HG03571 (cell line): ENCODE measurements around the gene NTM.
"Not testable (repeated sequence)": the region's sequence is repeated elsewhere in the genome, so short reads cannot be mapped to it uniquely, and the experiment has no call there.

ENCODE experiments used
- ATAC-seq: cut with Tn5 transposase; IDR thresholded peaks from one replicate; pipeline ENCODE4 v1.9.1; 2021; ENCODE audit not compliant: unreplicated experiment

The NTM gene

DNA sequence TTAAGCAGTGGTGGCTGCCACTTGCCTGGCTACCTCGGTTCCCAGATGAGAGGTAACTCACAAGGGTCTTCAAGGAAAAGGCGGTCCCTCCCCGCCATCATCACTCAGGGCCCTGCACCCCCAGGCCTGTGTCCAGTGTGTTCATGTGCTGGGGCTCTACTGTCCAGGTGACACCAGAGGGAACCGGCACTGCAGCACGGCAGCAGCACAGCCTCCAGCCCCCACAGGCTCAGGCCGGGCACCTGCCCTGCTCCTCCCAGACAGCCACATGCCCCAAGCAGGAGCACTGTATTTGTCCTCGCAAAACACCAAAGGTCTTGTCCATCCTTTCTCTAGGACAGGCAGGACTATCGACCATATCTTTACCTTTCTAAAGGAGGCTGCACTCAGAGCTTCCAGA lies 982.1 kb downstream of the NTM start:
- ATAC-seq = no peak

DNA sequence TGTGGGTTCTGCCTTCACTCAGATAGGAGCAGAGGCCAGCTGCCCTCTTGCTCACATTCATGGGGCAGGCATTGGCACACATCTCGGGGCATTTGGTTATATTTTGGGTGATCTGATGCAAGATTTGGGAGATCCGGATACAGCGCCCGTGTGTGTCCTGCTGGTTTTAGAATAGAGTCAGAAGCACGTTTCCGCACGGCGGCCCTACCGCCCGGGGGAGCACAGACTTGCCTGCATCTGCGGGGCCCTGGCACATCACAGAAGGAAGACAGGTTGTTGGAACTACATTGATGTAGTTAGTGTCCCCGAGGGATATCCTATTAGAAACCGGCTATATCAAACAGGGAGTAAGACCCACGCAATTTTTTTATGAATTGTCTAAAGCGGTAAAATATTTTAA lies 982.8 kb downstream of the NTM start:
- ATAC-seq = no peak

DNA sequence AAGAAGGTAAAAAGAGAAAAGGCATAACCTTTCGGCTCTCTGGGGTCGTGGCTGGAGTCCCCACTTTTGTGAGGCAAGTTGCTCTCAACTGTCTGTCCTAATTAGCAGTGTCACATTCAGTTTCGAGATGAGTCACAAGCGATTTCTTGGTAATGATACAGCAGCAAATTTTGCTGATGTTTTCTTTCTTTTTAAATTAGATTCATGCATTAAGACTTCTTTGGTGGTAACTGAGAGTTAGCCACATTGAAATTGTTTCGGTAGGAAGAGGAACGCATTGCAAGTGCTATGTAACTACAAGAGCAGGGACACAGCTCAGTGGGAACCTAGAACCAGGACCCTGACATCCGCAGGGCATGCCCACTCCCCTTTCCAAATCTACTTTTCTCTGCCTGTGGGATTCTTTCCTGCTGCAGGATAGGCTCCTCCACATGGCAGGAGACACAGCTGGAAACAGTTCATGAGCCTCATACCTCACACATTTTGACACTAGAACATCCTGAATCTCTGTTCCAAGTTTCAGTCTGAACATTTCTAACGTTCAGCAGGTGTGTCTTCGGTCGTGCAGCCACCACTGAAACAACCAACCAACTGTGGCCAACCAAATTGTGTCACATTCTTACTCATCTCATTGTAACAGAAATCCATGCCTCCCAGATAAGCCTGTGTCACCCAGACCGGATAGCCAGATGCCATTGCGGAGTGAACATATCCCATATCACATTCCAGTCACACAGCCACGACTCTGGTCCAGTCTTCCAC lies 987.6 kb downstream of the NTM start:
- peak; percentile 80 for ATAC-seq

DNA sequence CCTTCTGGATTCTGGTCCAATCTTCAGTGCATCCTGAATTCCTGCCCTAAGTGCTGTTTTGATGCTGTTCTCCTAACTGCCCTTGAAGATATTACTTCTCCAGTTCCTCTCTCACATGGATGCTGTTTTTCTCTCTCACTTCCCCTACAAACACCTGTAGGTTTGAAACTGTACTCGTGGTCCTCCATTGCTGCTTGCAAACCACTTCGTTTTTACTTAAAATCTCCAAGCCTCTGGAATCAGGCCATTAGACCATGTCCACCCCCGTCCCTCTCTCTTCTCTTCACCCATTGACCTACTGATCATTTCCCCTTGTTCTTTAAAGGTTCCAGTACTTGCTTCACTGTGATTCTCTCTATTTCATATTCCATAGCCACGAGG lies 988.1 kb downstream of the NTM start:
- ATAC-seq = peak; percentile 34

DNA sequence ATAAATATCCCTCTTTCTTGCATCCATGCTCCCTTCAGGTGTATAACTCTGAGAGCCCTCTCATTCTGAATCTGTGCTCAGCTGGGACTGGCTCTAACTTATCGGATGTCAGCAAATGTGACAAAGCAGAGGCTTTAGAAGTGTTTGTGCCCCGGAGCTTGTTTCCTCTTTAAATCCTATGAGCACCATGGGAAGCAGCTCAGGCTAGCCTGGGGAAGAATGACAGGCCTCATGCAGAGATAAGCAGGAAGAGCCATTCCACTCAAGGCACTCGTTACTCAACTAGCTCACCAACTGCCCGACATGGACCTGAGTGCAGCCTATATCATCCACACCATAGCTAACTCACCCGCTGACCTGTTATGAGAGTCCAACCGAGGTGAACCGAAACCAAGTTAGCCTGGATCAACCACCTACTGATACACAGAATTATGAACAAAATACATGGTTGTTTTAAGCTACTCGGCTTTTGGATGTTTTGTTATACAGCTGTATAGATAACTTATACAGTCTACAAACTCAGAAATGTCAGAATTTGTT lies 990.7 kb downstream of the NTM start:
- no peak for ATAC-seq

DNA sequence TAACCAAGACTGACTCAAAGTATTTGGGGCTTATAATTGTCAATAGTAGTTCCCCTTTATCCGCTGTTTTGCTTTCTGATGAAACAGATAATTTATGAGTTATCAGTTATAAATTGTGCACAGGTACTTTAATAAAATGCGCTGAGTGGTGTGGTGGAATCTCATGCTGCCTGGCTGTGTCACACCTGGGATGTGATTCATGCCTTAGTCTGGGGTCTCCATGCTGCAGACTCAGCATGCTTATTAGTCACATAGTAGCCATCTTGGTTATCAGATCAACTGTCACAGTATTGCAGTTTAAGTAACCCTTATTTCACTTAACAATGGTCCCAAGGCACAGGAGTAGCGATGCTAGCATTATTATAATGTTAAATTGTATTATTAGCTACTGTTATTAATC lies 995.2 kb downstream of the NTM start:
- no peak for ATAC-seq

DNA sequence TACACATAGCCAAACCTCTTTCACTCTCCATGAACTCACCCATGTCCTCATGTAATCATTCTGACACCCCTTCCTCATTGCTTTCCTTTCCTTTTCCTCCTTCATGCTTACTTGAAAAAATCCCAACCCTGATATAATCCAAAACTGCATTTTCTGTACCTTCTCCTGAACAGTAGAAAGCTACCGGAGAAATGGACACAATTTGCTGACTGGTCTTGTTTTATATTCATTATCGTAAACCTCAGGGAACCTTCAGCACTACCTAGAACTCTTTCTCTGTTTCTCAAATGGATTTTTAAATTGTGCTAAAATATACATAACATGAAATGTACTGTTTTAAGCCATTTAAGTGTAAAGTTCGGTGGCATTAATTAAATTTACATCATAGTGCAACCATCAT lies 996.9 kb downstream of the NTM start:
- ATAC-seq = no peak

DNA sequence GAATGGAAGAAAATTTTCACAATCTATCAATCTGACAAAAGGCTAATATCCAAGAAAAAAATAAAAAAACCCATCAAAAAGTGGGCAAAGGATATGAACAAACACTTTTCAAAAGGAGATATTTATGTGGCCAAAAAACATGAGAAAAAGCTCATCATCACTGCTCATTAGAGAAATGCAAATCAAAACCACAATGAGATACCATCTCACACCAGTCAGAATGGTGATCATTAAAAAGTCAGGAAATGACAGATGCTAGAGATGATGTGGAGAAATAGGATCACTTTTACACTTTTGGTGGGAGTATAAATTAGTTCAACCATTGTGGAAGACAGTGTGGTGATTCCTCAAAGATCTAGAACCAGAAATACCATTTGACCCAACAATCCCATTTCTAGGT lies 999.7 kb downstream of the NTM start:
- not testable (repeated sequence) for ATAC-seq

DNA sequence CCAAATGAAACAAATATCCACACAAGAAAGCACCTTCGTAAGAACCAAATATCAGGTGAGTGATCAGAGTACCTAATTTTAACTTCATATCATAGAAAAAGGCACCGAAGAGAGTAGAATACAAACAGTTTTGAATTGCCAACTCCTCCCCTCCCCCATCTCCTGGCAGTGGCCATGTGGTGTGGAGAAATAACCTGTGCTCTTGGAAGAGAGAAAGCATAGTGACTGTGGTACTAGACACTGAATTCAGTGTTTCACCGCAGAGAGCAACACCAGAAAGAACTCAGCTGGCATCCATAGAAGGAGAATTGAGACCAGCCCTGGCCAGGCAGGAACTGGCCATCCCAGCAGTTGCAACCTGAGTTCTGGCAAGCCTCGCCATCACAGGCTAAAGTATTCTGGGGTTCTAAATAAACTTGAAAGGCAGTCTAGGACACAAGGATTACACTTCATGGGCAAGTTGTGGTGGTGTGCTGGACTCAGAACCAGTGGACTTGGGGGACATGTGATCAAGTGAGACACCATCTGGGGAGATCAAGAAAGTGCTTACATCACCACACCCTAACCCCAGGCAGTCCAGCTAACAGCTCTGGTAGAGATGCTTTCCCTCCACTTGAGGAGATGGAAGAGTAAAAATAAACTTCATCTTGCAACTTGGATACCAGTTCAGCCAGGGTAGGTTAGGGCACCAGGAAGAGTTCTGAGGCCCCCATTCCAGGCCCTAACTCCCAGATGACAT lies 1003.2 kb downstream of the NTM start:
- ATAC-seq = no peak

DNA sequence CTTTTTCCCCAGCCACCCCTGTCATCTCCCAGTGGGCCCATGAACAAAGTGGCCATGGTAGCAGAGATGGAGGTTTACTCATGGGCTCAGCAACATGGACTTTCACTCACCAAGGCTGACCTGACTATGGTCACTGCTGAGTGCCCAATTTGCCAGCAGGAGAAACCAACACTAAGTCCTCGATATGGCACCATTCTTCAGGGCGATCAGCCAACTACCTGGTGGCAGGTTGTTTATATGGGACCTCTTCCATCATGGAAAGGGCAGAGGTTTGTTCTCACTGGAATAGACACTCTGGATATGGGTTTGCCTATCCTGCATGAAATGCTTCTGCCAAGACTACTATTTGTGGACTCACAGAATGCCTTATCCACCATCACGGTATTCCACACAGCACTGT lies 1009.1 kb downstream of the NTM start:
- ATAC-seq = no peak
